ENCODE measurements around the gene SLU7. TPM values are rescaled to one million over a fixed set of nuclear protein-coding genes. Genes with fewer than 3 reads are reported as not detected.

Gene SLU7
- total RNA-seq, 4 donors from 2014 or later = 70.1 to 122 (median 96.3) TPM

DNA sequence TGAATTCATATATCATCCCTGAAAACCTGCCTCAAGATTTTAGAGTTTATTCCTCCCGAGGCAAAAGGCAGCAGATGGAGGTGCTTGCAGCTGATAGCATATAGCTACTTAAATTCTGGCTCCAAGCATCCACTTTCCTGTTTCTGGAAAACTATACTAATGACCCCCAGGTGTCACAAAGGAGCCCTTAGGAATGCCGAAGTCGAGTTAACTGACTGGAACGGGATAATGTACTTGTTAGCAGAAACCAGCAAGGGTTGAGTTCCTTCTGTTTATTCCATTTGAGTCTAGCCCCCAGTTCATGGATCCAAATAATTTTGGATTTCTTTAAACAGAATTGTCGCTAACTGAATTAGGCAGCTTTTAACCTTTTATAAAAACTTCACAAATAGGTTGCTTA, 47.2 kb upstream of the SLU7 start:
- WGBS, 2 donors = 75 to 83% methylated on average over 5 of the region's 5 CpGs
- intact Hi-C loops (cut with DNase I) = no loop called here
- TF ChIP-seq POLR2A (IDR thresholded peaks at IDR 0.05) = no peak
- TF ChIP-seq, protein P1, sequence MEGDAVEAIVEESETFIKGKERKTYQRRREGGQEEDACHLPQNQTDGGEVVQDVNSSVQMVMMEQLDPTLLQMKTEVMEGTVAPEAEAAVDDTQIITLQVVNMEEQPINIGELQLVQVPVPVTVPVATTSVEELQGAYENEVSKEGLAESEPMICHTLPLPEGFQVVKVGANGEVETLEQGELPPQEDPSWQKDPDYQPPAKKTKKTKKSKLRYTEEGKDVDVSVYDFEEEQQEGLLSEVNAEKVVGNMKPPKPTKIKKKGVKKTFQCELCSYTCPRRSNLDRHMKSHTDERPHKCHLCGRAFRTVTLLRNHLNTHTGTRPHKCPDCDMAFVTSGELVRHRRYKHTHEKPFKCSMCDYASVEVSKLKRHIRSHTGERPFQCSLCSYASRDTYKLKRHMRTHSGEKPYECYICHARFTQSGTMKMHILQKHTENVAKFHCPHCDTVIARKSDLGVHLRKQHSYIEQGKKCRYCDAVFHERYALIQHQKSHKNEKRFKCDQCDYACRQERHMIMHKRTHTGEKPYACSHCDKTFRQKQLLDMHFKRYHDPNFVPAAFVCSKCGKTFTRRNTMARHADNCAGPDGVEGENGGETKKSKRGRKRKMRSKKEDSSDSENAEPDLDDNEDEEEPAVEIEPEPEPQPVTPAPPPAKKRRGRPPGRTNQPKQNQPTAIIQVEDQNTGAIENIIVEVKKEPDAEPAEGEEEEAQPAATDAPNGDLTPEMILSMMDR (IDR thresholded peaks at IDR 0.05) = no peak
- DNase-seq = no peak
- Histone ChIP-seq H3K36me3 (no peaks in the 10 kb centered on the region), H3K27ac (no peak overlapping the region), H3K4me1 (peaks cover 4 to 19% of the 10 kb centered on the region in 2 donors), H3K4me3 (replicated peaks in 1 of 3) (no peak overlapping the region), H3K9me3 (no peaks in the 10 kb centered on the region), H3K27me3 (no peaks in the 10 kb centered on the region)

DNA sequence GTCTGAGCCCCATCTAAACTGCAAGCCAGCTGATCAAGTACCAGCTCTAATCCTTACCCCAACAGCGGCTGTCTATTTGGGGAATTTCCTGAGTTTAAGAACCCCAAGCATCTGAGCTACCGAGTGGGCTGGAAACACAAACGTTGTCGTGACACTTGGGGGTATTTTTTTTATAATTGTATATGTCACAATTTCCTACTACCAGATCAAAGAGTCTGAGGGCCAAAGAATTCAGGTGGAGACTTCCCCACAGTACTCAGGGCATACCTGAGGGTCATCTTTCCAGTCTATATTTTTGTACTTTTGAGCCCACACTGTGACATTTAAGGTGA, 45.6 kb upstream of the SLU7 start:
- no peak overlapping the region for H3K27ac ChIP-seq
- no peaks in the 10 kb centered on the region for H3K9me3 ChIP-seq
- WGBS, 2 donors = 58 to 61% methylated on average over 4 of the region's 4 CpGs
- intact Hi-C loops (cut with DNase I) = no loop called here
- no peaks in the 10 kb centered on the region for H3K27me3 ChIP-seq
- TF ChIP-seq, protein P1 (IDR thresholded peaks at IDR 0.05) = no peak
- TF ChIP-seq POLR2A (IDR thresholded peaks at IDR 0.05) = no peak
- no peak for DNase-seq
- H3K4me3 ChIP-seq (replicated peaks in 1 of 3) = no peak overlapping the region
- H3K4me1 ChIP-seq = peaks cover 11 to 12% of the 10 kb centered on the region in 2 donors
- H3K36me3 ChIP-seq = no peaks in the 10 kb centered on the region

DNA sequence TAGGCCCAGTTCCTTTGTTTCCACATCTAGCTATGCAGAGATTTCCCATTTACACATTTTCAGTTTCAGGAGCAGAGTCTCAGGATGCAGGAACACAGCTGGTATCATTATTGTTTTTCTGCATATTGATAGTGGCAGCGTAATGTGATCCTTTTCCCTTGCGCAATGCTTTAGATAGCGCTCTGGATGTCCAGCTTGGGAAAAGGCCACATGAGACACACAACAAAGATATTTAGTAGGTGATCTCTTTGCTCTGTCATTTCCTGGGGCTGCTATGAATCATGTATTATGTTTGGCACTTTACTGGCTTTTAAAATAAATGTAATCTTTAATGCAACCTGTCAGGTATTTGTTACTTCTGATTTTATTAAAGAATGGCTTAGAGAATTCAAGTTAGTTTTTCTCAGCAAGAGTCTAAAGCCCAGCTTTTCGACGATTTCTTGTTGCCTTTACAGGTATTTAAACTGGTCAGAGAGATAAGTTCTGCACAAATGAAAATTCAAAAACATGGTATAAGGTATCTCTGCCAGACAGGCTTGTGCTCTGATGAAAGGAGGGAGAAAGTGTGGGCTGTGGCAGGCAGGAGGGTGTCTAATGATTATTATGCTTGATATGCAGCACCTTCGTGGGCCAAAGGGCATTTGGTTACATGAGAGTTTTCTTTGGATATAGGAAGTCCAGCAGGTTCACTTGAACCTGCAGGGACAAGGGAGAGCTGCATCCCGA, 45.0 kb upstream of the SLU7 start:
- Histone ChIP-seq H3K9me3 (no peaks in the 10 kb centered on the region), H3K4me1 (peaks cover 11 to 12% of the 10 kb centered on the region in 2 donors), H3K27me3 (no peaks in the 10 kb centered on the region), H3K36me3 (no peaks in the 10 kb centered on the region), H3K4me3 (replicated peaks in 1 of 3) (no peak overlapping the region), H3K27ac (no peak overlapping the region)
- TF ChIP-seq, protein P1 (IDR thresholded peaks at IDR 0.05) = no peak
- TF ChIP-seq POLR2A (IDR thresholded peaks at IDR 0.05) = no peak
- 60 to 61% methylated on average over 7 of the region's 7 CpGs for WGBS, 2 donors
- no peak for DNase-seq
- intact Hi-C loops (cut with DNase I) = no loop called here

DNA sequence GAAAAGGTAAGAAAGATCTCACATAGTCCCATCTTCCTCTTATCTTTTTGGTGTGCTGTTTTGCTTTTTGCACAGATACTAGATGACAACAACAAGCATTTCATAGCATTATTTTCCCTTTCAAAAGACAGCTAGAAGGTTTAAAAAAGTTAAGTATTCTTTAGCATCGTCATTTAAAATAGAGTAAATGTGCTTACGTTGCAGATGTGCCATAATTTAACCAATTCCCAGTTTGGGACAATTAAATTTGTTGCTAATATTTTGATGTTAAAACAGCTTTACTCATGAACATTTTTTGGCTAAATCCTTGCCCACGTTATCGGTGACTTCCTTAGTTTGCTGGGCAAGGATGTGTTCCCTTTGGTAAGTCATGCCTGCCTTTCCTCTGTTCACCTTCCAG, 44.3 kb upstream of the SLU7 start:
- intact Hi-C loops (cut with DNase I) = no loop called here
- Histone ChIP-seq H3K36me3 (no peaks in the 10 kb centered on the region), H3K9me3 (no peaks in the 10 kb centered on the region), H3K27ac (no peak overlapping the region), H3K4me1 (peaks cover 10 to 11% of the 10 kb centered on the region in 2 donors), H3K27me3 (no peaks in the 10 kb centered on the region), H3K4me3 (replicated peaks in 1 of 3) (no peak overlapping the region)
- no peak for DNase-seq
- 88 to 89% methylated on average over 4 of the region's 4 CpGs for WGBS, 2 donors
- TF ChIP-seq, protein P1 (IDR thresholded peaks at IDR 0.05) = no peak
- no peak for TF ChIP-seq POLR2A (IDR thresholded peaks at IDR 0.05)

DNA sequence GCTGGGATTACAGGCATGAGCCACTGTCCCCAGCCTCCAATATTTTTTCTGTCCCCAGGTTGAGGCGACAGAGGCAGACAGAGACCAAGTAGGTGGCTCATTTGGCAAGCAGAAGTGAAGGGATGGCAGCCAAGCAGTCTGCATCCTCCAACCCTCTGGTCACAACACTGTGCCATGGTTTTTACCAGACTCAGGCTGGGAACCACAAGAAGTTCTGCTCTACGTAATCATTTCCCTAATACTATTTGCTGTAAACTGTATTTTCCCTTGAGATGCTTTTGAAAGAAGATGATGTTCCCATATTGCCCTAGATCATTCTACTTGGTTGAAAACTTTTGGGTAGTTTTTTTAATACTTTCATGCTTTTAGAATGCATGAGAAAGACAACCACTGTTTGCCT, 43.3 kb upstream of the SLU7 start:
- intact Hi-C loops (cut with DNase I) = no loop called here
- WGBS, 2 donors = 77 to 88% methylated on average over 2 of the region's 2 CpGs
- peaks cover 1 to 9% of the 10 kb centered on the region in 2 donors for H3K4me1 ChIP-seq
- no peak overlapping the region for H3K27ac ChIP-seq
- TF ChIP-seq, protein P1 (IDR thresholded peaks at IDR 0.05) = no peak
- TF ChIP-seq POLR2A (IDR thresholded peaks at IDR 0.05) = no peak
- H3K27me3 ChIP-seq = no peaks in the 10 kb centered on the region
- no peaks in the 10 kb centered on the region for H3K9me3 ChIP-seq
- H3K4me3 ChIP-seq (replicated peaks in 1 of 3) = no peak overlapping the region
- H3K36me3 ChIP-seq = no peaks in the 10 kb centered on the region
- DNase-seq = no peak
